T-helper 9 cell (primary cell): ENCODE data around the gene TMEM204.

Experiments
- DNase-seq: peaks from one replicate; pipeline ENCODE4 v3.0.0-alpha.2; 2020

TMEM204 gene

DNA sequence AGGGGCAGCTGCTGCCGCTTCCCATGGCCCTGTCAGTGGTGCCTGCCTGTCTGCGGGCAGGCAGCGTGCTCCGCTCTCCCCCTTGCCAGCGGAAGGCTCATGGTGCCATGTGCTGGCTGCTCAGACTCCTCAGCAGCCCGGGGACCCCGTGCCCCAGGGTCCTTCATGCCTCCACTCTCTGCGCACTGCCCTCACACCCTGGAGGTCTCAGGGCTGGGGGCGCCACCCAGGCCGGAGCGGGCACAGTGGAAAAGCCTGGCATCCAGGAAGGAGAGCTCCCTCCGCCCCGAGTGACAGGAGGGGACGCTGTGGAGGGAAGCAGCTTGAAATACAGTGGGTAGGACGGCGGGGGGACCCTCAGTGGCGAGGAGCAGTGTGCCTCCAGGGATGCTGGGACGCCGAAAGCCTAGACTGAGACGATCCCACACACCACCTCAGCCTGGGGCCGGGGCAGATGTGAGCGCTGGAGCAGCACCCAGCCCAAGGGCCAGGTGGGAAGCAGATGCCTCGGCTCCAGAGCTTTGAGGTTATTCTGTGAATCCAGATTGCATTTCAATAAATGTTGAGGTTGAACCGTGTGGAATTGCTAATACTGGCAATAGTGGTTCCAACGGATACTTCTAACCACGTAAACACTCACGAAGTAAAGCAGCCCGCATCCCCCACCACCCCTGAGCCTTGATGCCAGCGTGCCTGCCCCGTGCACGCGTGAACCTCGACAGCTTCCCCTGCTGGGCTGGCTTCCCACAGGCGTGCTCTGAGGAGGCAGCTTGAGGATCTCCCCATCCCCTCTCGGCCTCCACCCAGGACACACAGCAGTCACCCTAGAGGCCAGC, 6.5 kb downstream of the TMEM204 start:
- DNase-seq, result no peak

DNA sequence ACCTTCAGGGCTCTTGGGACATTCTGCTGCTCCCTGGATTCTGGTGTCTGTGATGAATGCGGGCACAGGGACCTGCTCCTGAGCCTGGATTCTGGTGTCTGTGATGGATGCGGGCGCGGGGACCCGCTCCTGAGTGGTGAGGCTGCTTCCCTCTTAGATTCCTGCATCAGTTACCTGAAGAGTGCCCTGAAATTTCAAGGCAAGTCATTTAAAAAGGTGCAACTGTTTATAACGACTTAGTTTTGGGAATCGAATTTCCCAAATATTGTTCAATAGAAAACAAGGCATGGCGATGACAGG, 7.0 kb downstream of the TMEM204 start:
- DNase-seq, result no peak

DNA sequence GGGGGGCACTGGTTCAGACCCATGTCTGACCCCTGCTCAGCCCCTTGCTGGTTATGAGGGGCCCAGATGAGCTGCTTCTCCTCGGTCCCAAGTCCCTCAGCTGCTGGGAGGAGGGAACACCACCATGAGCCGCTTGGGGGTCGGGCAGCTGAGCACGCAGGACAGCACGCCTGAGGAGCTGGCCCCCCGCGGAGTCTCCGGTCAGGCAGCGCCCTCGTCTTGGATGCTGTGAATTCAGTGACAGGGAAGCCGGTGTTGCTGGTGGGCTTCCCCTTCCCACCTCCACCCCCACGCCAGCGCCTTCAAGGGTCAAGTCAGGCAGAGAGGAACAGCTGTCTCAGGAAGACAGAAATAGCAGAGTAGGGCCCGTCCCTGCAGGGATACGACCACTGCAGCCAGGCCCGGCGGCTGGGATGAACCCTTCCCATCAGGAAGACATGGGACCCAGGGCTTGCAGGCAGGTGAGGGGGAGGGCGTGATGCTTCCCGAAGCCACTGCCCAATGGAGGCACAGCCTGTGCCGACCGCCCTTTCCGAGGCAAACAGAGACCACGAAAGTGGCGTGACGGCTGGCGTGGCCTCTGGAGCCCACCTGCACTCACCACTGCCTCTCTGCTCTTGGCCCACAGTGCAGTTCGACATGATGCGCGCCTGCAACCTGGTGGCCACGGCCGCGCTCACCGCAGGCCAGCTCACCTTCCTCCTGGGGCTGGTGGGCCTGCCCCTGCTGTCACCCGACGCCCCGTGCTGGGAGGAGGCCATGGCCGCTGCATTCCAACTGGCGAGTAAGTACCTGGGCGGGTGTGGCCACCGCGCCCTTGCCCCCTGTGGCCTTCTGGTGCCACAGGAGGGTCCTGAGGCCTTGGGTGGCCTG, 8.1 kb downstream of the TMEM204 start:
- DNase-seq, result no peak

DNA sequence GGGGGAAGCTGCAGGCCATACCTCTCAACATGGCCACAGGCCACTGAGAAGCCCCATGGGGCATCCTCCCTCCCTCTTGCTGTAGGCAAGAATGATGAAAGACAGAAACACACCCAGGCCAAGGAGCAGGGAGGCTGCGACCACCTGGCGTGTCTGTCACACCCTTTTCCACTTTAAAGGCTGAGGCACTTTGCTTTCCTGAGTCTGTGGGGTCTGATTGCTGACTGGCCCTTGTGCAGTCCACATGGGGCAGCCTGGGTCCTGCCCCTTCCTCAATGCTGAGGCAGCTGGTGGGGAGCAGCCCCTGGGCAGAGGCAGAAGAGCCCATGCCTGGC, 8.7 kb downstream of the TMEM204 start:
- no peak for DNase-seq

DNA sequence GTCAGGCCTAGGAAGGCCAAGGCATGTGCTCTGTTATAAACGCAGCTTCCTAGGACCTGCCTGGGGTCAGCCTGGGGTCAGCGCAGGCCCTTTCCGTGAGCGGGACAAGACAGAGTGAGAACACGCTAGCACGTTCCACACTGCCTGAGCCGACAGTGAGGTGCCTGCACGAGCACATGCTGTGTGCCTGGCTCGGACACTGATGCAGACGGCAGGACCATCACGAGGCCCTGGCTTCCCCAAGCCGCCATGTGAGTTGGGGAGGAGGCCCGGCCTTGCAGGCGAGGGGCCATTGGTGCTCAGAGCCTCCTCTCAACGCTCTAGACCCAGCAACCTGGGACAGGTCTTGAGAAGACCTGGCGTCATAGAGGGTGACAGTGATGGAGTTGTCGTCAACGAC, 9.1 kb downstream of the TMEM204 start:
- DNase-seq, result no peak

DNA sequence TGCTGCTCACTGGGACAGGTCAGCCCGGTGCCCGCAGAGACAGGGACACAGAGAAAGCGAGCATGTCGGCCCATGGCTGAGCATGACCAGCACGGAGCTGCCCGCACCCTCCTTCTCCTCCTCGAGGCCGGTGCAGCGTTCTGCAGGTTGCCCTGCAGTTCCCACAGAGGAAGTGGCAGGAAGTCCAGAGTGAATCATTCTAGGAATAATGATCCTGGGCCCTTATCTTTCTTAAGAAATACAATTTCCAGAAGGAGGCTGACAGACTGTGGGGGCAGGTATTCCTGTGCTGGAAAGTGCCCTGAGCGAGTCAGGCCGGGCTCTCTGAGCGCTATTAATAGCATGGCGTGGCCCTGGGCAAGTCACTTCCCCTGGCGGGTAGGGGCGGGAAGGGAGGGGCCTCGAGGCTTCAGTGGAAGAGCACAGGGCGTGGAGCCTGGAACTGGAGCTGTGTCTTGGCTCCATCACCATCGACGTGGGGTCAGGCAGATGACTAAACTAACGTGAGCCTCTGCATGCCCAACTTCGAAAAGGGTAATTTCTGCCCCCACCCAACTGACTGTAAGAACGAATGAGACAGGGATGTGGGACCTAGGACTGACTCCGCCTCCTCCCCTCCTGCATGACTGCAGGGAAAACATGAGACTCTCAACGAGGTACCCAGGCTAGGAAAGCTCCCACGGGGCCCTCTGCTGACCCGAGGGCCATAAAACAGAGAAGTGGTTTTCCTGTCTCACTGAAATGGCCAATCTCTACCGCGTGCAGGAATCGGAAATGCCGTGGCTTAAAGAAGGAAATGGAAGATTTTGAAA, 9.8 kb downstream of the TMEM204 start:
- no peak for DNase-seq

DNA sequence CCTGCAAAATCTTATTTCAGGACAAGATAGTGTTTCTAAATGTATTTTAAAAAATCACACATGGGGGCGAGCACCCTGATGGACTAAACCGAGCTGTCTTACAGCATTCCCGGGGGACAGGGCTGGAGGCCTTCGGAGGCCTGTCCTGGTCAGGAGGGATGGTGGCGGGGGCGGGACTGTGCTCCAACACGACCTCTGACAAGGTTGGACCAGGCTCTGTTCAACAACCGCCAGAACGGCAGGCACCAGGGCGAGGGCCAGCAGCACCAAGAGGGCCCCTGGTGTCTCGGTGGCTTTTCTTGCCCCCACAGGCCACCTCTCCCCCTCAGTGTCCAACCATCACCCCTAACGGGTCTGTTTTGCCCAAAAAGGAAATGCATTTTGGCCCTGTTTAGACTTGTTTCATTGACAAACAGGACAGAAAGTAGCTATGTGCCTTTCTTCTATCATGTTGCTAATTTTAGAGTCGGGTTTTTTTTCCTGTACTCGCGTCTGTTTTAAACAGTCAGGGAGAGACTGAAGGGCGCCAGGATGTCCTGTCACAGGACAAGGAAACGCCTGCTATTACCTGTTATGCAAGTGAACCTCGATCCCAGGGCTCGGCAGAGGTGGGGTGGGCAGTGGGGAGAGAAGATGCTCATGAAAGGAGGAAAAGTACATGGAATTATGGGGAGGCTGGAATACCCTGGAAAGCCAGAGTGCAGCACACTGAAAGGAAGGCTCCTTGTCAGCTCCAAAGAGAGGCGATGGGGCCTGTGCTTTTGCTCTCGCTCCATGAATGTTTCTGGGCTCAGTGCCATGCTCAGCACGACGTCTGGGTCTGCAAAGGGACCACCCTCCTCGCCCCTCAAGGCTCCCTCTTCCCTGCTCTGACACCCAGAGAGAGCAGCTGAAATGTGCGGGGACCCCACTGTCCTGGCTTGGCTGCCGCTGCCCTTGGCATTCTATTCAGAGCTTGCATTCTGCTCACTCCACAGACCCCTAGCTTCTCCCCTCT, 11.9 kb downstream of the TMEM204 start:
- no peak for DNase-seq

DNA sequence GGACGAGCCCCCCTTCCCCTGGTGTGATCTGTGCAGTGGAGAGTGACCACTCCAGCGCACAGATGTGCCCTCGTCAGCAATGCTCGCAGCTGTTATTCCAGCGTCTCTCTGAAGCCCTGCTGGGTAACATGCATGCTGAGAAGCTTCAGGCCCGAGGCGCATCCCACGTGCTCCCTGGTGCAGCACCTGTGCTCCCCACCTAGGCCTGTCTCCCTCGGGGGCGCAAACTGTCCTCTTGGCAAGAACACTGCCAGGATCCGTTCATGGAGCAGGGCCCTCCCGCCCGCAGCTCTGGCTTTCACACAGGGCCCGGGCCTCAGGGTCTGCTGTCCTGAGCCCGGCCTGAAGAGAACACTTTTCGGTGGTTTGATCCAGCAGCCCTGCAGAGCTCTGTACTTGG, 13.0 kb downstream of the TMEM204 start:
- no peak for DNase-seq

DNA sequence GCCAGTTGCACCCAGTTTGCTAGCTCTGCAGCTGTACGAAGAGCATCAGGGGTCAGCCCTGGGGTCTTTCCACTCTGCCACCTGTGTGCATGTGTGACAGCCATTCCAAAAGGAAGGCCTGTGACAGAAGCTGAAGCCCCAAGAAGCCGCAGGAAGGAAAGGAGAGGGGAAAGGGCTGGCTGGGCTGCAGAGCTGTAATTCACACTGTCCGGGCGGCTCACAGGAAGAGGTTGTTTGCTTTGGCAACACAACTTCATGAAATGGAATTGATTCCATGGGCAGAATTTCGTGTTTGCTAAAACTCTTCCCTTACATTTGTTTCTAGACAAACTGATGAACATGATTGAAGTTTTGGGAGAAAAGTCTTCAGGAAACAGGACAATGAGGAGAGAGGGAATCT, 14.8 kb downstream of the TMEM204 start:
- DNase-seq, result no peak

DNA sequence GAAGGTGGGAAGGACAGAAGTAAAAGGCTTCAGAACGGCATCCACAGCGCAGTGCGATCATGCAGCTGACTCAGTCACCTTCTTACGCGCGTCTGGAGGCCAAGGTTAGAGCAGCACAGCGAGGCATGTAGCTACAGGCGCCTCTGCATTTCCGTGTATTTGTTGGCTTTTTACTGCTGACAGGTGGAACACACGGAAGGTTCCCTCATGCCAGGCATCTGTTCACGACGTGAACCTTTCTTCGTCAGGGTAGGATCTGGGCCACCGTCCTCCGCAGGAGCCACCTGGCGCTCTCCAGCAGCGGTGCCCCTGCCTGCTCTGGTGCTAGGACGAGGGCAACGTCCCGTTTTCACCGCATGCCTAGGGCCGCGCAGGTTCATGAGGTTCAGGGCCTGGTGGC, 15.3 kb downstream of the TMEM204 start:
- no peak for DNase-seq

DNA sequence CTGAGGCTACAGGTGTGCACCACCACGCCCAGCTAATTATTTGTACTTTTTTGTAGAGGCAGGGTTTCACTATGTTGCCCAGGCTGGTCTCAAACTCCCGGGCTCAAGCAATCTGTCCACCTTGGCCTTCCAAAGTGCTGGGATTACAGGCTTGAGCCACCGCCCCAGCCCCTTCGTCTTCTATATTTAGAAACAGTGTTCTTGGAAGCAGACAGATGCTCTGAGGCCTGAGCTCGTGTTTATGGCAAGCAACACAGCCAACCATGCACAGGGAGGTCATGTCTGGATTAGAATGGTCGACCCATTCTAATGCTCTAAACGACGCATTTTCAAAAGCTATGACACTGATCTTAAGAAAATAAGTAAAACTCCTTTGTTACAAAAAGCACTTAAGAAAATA, 16.6 kb downstream of the TMEM204 start:
- DNase-seq, result no peak

DNA sequence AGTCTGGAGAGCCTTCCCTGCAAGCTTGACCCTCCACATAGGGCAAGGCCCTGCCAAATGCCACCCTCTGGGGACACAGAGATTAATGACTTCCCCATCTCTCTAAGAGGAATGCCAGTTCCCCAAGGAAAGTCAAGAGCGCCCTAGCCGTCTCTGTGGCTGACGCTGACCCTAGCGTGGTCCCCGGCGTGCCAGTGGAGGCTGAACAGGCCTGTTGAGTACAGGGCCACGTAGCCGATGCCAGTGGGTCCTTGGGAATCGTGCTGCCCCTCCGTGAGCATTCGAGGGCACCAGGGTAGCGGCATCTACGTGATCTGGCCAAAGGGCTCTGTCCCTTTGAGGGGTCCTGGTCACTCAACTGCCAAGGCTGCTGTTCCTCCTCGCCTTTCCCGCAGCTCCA, 17.2 kb downstream of the TMEM204 start:
- no peak for DNase-seq

DNA sequence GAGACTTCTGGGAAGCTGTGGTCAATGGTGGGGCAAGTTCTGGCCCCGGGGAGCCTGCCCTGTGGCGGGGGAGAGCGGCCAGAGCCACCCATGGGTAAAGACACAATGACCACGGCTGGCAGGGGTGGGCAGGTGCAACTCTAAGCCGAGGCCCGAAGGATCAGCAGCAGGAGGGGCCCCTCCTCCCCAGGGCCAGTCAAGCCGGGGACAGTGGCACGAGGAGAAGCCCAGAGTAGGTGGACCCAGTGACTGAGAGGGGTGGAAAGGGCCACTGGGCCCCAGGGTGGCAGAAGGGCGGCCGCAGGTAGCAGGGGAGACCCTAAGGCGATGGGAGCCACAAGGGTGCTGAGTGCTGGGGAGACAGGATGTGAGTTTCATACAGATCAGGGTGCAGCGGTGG, 17.7 kb downstream of the TMEM204 start:
- no peak for DNase-seq

DNA sequence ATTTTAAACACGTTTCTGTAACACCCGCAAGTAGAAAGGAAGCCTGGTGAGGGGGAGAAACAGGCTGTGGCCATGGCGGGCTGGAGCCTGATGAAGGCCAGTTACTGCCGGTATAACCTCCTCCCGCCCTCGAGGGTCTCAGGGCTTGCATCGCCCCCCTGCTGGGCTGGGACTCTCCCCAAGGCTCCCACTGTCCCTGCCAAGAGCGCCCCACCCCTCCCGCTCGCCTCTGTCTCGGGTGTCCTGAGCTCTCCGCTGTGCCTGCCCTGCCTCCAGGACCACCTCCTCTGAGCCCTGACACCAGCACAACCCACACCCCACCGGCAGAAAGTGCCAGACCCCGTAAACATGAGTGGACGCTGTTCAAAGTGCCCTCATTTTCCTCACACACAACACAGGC, 18.7 kb downstream of the TMEM204 start:
- no peak for DNase-seq

DNA sequence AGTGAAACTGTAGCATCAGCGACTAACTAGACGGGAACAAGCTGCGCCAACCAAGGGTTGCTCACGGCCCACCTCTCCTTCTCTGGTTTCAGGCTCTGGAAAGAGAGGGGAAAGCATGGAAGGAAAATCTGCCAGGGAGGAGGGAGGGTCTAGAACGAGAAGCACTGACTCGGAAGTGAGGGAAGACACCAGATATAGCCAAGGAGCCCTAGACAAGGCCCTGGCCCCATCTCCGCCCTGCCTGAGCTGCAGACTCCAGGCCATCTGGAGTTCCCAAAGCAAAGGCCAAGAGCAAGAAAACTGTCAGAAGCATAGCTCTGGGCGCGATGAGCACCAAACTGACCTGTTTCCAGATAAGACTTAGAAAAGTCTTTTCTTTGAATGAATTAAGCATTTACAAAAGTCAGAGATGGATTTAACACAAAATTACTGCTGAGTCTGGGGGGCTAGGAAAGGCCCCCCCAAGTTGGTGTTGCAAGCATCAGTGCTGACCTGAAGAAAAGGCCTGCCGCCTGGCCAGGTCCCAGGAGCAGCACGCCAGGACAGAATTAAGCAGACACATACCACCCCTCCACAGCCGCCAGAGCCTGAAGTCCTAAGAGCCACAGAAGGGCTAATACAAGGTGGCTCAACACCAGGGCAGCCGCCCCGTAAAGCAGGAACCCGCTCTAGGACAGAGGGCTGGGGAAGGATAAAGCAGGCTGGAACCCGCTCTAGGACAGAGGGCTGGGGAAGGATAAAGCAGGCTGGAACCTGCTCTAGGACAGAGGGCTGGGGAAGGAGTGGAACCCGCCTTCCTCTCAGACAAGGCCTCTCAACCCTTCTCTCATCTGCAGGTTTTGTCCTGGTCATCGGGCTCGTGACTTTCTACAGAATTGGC, 20.7 kb downstream of the TMEM204 start:
- DNase-seq, result no peak

DNA sequence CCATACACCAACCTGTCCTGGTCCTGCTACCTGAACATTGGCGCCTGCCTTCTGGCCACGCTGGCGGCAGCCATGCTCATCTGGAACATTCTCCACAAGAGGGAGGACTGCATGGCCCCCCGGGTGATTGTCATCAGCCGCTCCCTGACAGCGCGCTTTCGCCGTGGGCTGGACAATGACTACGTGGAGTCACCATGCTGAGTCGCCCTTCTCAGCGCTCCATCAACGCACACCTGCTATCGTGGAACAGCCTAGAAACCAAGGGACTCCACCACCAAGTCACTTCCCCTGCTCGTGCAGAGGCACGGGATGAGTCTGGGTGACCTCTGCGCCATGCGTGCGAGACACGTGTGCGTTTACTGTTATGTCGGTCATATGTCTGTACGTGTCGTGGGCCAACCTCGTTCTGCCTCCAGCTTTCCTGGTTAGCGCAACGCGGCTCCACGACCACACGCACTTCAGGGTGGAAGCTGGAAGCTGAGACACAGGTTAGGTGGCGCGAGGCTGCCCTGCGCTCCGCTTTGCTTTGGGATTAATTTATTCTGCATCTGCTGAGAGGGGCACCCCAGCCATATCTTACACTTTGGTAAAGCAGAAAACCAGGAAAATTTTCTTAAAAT, 21.5 kb downstream of the TMEM204 start:
- no peak for DNase-seq

DNA sequence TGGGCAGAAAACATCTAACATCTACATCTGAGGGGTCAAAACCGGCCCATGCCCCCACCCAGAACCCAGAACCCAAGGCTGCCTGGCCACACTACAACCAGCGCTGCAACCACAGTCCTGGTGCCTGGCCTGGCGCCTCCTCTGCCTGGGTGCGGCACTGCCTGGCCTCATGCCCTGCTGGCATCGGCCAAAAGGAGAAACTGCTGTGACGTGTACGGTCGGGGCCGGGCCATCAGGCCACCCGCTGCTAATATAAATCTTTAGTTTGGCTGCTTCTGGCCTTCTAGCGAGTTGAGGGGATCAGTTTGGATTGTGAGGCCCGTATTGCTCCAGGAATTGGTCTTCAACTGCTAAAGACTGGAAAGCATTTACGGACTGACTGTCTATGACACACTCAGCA, 22.8 kb downstream of the TMEM204 start:
- no peak for DNase-seq

DNA sequence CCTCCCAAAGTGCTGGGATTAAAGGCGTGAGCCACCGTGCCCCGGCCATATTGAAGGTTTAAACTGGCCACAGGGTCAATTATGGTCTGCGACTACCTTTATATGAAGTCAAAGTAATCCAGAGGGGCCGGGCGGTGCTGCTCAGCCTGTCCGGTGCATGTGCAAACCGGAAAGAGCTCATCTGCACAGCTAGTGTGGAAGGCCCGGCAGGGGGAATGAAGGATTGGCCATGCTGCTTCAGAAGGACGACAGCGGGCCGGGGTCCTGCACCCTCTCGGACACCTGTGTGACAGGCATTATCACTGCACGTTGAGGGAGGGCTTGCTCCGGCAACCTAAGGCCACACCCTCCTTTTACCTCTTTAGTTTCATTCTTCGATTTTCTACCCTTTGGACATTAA, 23.6 kb downstream of the TMEM204 start:
- no peak for DNase-seq

DNA sequence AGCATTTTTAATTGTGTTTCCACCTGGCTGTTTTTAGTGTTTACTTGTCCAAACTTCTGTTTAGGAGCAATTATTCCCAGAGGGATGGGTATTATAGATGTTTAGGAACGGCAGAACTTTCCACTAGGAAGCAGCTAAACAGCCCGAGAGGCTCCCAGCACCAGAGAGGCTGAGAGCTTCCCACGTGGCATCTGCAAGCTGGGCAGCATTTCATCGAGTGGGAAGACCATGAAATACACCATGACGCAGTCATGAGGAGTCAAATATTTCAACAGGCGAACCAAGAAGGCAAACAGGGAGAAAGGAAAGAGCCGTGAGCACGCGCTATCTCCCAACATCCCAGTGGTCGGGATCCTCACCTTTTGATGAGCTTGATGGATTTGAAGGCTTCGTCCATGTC, 24.1 kb downstream of the TMEM204 start:
- DNase-seq, result no peak

DNA sequence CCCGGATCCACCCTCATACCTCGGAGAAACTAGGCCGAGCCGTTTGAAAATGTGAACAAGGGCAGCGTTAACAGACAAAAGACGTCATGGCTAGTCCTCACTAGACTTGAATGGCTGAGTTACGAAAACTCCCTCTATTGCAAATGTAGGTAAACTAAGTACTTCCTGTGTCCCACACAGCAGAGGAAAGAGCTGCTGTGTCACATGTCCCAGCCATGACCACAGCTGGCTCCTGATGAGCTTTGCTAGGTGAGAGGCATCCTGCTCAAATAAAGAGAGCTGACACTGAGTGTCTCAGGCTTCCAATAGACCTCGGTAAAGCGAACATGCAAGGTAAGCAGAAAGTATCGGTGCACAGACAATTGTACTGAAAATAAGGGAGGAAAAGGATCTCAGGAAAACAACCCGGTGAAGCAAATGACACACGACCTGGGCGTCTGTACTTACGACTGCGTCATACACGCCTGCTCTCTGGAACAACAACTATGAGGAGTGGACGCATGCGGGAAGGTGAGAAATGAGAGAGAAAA, 26.0 kb downstream of the TMEM204 start:
- no peak for DNase-seq

DNA sequence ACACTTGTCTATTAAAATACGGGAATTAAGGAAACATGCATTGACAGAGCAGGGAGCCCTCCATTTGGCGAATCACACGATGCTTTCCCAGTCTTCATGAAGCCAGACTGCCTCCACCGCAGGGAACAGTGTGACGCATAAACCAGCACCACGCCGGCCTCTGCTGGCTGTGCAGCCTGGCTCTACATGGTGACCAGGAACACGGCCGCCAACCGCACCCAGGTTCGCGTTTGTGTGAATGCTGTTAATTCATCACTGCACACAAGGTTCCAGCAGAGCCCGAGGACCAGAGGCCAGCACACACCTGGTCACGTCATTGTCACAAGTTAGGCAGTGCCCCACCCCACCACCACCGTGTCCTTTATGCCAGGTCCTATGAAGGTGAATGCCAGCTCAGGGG, 26.7 kb downstream of the TMEM204 start:
- no peak for DNase-seq
